ENCODE data around the gene E2F2.
"Not testable (repeated sequence)": the region's sequence is repeated elsewhere in the genome, so short reads cannot be mapped to it uniquely, and the experiment has no call there.

The E2F2 gene

DNA sequence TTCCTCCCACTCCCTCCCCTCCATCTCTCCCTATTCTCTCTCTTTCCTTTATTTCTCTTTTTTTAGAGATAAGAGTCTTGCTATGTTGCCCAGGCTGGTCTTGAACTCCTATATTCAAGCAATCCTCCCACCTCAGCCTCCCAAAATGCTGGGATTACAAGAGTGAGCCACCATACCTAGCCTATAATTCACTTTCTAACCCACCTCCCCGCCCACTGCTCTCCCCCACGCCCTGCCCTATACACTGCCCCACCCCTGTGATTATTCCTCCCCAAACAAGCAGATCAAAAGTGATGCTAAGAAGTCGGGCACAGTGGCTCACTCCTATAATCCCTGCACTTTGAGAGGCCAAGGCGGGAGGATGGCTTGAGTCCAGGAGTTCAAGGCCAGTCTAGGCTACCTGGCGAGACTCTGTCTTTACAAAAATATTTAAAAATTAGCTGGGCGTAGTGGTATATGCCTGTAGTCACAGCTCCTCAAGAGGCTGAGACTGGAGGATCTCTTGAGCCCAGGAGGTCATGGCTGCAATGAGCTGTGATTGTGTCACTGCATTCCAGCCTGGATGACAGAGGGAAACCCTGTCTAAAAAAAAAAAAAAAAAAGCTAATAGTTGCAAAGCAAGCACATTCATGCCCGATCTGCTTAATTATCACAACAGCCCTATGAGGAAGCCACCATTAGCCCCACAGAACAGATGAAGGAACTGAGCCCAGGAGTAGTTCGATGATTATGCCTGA is 12.8 kb upstream of the E2F2 start:
- H3K27ac ChIP-seq, result no peak overlapping the region
- TF ChIP-seq, protein P1, sequence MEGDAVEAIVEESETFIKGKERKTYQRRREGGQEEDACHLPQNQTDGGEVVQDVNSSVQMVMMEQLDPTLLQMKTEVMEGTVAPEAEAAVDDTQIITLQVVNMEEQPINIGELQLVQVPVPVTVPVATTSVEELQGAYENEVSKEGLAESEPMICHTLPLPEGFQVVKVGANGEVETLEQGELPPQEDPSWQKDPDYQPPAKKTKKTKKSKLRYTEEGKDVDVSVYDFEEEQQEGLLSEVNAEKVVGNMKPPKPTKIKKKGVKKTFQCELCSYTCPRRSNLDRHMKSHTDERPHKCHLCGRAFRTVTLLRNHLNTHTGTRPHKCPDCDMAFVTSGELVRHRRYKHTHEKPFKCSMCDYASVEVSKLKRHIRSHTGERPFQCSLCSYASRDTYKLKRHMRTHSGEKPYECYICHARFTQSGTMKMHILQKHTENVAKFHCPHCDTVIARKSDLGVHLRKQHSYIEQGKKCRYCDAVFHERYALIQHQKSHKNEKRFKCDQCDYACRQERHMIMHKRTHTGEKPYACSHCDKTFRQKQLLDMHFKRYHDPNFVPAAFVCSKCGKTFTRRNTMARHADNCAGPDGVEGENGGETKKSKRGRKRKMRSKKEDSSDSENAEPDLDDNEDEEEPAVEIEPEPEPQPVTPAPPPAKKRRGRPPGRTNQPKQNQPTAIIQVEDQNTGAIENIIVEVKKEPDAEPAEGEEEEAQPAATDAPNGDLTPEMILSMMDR (conservative IDR thresholded peaks at IDR 0.05), result no peak
- no peak for TF ChIP-seq ZFX (IDR thresholded peaks at IDR 0.05)

DNA sequence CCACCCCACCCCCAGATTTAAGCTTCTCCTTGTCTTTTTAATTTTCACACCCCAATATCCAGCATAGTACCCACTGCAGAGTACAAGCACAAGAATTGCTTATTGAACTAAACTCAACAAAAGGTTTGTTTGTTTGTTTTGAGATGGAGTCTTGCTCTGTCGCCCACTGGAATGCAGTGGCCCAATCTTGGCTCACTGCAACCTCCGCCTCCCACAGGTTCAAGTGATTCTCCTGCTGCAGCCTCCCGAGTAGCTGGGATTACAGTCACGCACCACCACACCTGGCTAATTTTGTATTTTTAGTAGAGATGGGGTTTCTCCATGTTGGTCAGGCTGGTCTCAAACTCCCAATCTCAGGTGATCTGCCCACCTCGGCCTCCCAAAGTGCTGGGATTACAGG is 11.9 kb upstream of the E2F2 start:
- H3K27ac ChIP-seq, result not testable (repeated sequence)

DNA sequence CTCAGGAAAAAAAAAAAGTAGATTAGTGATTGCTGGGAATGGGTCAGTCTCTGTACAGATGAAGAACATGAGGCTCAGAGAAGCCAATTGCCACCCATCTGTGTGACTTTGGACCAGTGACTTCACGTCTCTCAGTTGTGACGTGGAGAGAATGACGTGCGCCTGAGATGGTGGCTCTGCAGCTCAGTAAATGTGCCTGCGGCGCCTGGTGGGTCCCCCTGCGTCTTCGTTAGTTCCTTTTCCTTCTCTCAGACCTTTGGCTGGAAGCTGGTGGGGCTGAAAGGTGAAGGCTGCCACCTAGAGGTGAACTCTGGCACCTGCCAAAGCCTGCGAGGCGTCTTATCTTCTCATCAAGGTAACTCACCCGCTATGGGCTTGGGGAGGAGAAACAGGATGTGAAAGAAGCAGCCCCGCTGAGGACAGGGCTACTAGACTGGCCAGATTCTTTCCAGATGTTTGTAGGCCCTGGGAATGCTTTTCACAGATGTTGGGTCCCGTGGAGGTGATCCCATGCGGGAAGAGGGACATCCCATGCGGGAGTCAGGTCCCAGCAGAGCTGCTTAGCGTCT is 8.7 kb upstream of the E2F2 start:
- peak overlapping the region; percentile 42 for H3K27ac ChIP-seq
- TF ChIP-seq, protein P1 (conservative IDR thresholded peaks at IDR 0.05), result peak; percentile 85
- TF ChIP-seq ZFX (IDR thresholded peaks at IDR 0.05), result no peak

DNA sequence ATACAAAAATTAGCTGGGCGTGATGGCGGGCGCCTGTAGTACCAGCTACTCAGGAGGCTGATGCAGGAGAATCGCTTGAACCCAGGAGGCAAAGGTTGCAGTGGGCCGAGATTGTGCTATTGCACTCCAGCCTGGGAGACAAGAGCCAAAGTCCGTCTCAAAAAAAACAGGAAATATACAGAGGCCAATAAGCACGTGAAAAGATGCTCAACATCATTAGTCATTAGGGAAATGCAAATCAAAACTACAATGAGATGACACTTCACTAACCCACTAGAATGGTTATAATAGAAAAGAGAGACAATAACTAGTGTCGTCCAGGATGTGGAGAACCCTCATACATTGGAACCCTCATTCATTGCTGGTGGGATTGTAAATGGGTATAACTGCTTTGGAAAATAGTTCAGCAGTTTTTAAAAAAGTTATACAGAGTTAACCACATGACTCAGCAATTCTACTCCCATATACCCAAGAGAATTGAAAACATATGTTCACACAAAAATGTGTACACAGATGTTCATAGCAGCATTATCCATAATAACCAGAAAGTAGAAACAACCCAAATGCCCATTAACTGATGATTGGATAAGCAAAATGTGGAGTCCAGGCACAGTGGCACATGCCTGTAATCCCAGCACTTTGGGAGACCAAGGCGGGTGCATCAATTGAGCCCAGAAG is 6.4 kb upstream of the E2F2 start:
- H3K27ac ChIP-seq, result no peak overlapping the region
- TF ChIP-seq, protein P1 (conservative IDR thresholded peaks at IDR 0.05), result no peak
- TF ChIP-seq ZFX (IDR thresholded peaks at IDR 0.05), result no peak

DNA sequence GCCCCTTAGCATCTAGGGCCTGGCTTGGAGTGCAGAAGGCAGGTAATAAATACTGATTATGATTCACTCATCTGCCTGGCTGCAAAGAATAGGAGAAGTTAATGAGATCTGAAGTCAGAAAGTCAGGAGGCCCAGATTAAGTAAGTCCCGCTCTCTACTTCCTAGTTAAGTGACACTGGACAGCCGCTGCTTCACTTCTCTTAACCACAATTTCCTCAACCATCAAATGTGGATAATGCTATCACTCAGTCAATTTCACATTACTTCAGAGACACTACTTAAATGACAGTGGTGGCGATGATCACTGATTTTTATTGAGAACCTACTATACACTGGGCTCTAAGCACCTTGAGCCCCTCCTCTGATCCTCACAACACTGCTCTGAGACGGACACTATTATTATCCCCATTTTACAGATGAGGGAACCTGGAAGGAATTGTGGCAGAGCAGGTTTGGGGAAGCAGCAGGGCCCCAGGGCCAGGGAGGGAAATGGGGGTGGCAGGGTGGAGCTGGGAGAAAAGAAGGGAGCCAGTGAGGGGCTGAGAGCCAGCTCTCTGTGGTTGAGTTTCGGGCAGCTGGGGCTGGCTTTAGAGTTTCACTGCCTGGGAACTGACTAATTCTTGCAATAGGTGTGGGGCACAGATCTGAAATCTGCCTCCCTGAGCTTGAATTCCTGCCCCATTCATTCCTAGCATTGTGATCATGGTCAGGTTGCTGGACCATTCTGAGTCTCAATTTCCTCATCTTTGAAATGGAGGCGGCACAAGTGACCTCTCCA is 2.4 kb upstream of the E2F2 start:
- no peak overlapping the region for H3K27ac ChIP-seq
- TF ChIP-seq, protein P1 (conservative IDR thresholded peaks at IDR 0.05), result no peak
- no peak for TF ChIP-seq ZFX (IDR thresholded peaks at IDR 0.05)

DNA sequence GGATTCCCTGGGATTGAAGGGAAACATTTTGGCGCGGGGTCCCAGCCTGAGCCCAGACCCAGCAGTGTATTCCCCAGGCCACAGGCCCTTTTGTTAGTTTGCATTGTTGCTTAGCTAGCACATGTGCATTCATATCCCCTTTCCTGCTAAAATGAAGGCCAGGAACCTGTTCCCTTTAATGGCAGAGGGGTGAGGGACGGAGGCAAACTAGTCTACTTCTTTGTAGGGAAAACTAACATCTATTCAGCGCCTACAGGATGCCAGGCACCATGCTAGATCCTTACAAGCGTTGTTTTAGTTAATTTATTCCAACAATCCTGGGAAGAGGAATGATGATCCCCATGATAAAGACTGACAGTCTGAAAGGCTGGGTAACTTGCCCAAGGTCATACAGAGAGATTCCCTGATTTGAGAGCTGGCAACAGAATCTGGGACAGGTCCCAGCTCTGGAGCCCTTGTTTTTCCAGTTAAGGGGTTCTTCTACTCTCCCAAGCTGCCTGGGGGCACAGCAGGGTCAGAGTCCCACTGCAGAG is 595 bp upstream of the E2F2 start:
- peak overlapping the region; percentile 88 for H3K27ac ChIP-seq
- TF ChIP-seq, protein P1 (conservative IDR thresholded peaks at IDR 0.05), result no peak
- TF ChIP-seq ZFX (IDR thresholded peaks at IDR 0.05), result no peak

DNA sequence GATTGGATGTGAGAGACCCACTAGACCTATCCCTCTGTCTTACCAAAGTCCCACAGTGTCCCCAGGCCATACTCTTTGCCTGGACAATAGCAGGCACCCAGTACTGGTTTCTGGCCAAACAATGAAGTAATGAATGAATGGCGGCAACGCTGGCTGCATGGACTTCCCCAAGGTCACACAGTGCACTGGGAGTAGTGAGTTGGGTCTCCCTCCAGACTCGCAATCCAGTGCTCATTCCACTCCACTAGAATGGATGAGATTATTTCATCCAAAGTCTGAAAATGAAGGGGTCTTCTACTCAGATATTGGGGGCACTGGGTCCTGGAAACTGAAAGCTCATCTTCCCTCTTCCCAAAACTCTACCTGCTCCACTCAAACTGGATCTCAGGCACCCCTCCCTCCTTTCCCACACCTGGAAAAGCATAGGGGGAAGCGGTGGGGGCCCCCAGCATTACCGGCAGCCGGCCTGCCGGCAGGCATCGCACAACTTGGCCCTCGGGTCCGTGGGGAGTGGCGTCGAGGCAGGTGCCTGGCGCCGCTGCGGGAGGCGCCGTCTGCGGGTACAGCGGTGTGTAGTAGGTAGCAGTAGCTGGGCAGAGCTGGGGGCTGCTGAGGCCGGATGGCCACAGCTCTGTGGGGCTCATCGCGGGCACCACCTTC is 816 bp downstream of the E2F2 start:
- no peak for TF ChIP-seq ZFX (IDR thresholded peaks at IDR 0.05)
- TF ChIP-seq, protein P1 (conservative IDR thresholded peaks at IDR 0.05), result no peak
- H3K27ac ChIP-seq, result peak overlapping the region; percentile 88
